BJ (cell line): ENCODE measurements around the gene BROX. TPM values are rescaled to one million over a fixed set of nuclear protein-coding genes. Genes with fewer than 3 reads are reported as not detected.

ENCODE experiments used
- CTCF ChIA-PET: fragments of 350-600 bp; formaldehyde crosslinking; extraction: SDS; loops from one replicate; lab custom pipeline; 2021; ENCODE audit warnings: antibody characterized with exemption, inconsistent platforms; lab: Yijun Ruan, JAX
- POLR2A ChIA-PET: fragments of 300-600 bp; sonication (Branson Sonifier 250); formaldehyde crosslinking; extraction: SDS; loops from one replicate; lab custom pipeline; 2021; ENCODE audit warnings: antibody characterized with exemption; lab: Charles Lee
- DNase-seq: peaks from one replicate; pipeline ENCODE4 v3.0.0-alpha.2; 2011; ENCODE audit warnings: low read depth
- H3K27me3 ChIP-seq: 2 replicates; pipeline ENCODE4 v1.6.0; 2011; ENCODE audit warnings: low read length; ENCODE audit not compliant: control insufficient read depth, insufficient read depth
- H3K36me3 ChIP-seq: 2 replicates; pipeline ENCODE4 v1.5.1; 2011; ENCODE audit warnings: low read length; ENCODE audit not compliant: control insufficient read depth, insufficient read depth
- H3K4me3 ChIP-seq: 2 replicates; pipeline ENCODE4 v1.5.1; 2011; ENCODE audit warnings: low read depth, mild to moderate bottlenecking, control low read depth, low read length
- CTCF ChIP-seq: IDR thresholded peaks from 2 replicates; pipeline ENCODE4 v1.5.1; 2011; ENCODE audit warnings: low read depth, mild to moderate bottlenecking, control low read depth, inconsistent platforms, low read length, moderate library complexity; ENCODE audit not compliant: insufficient read depth
- polyA plus RNA-seq: library from polyadenylated mRNA; depleted of rRNA; stranded (reverse); fragments of >200 nt; gene quantifications from 2 replicates; pipeline ENCODE4 v1.2.3, GENCODE V29; 2011; rRNA removed

BROX gene
- polyA plus RNA-seq, 1 experiment = 2.6 TPM

DNA sequence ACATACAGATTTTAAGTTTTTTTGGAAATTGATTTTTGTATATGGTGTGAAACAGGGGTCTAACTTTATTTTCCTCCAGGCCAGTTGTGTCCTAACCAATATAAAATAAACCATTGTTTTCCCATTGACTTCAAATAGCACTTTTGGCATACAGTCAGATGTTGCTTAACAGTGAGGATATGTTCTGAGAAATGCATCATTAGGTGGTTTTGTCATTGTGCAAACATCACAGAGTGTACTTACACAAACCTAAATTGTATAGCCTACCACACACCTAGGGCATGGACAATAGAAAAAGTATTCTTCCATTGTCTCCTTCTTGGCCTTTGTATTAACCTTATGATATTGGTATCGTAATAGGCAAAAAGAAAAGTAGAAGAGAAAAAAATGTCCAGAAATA, 65.1 kb downstream of the BROX start:
- TF ChIP-seq CTCF = no peak
- DNase-seq = no peak
- Histone ChIP-seq H3K27me3 (no peaks in the 10 kb centered on the region), H3K4me3 (no peak overlapping the region), H3K36me3 (no peaks in the 10 kb centered on the region)
- CTCF ChIA-PET = no interaction called here
- POLR2A ChIA-PET = no interaction called here

- CTCF ChIA-PET = no interaction called here
- Histone ChIP-seq H3K4me3 (no peak overlapping the region), H3K36me3 (no peaks in the 10 kb centered on the region), H3K27me3 (no peaks in the 10 kb centered on the region)
- DNase-seq = no peak
- POLR2A ChIA-PET = no interaction called here
- TF ChIP-seq CTCF = no peak
Measured at GRCh38 chr1:222777977-222778376, 65.6 kb downstream of the BROX start.

GRCh38 chr1:222781251-222781650, 68.9 kb downstream of the BROX start:
- ChIA-PET POLR2A (no interaction called here), CTCF (no interaction called here)
- no peak for DNase-seq
- Histone ChIP-seq H3K27me3 (peaks cover 5% of the 10 kb centered on the region), H3K36me3 (no peaks in the 10 kb centered on the region), H3K4me3 (no peak overlapping the region)
- no peak for TF ChIP-seq CTCF

GRCh38 chr1:222783051-222783450, 70.7 kb downstream of the BROX start:
- POLR2A ChIA-PET = no interaction called here
- Histone ChIP-seq H3K27me3 (peaks cover 9% of the 10 kb centered on the region), H3K4me3 (no peak overlapping the region), H3K36me3 (no peaks in the 10 kb centered on the region)
- CTCF ChIA-PET = no interaction called here
- no peak for DNase-seq
- no peak for TF ChIP-seq CTCF

- Histone ChIP-seq H3K27me3 (peaks cover 9% of the 10 kb centered on the region), H3K4me3 (no peak overlapping the region), H3K36me3 (no peaks in the 10 kb centered on the region)
- TF ChIP-seq CTCF = no peak
- DNase-seq = no peak
- ChIA-PET POLR2A (no interaction called here), CTCF (no interaction called here)
Measured at GRCh38 chr1:222784371-222784770, 72.0 kb downstream of the BROX start.

Other genes with a start within 250 kb of the BROX start
- 0.23 and 0.32 TPM in 2 replicates for gene HHIPL2, start 164.5 kb upstream of the BROX start, polyA plus RNA-seq
- 2.2 and 4.2 TPM in 2 replicates for gene TAF1A, start 122.6 kb upstream of the BROX start, polyA plus RNA-seq
- 46.7 and 79.3 TPM in 2 replicates for gene MIA3, start 94.5 kb upstream of the BROX start, polyA plus RNA-seq
- gene AIDA, start 73 bp upstream of the BROX start, polyA plus RNA-seq = 49.8 and 91.9 TPM in 2 replicates
- not detected in 2 replicates for gene FAM177B, start 24.6 kb downstream of the BROX start, polyA plus RNA-seq
- 5.7 and 6.2 TPM in 2 replicates for gene DISP1, start 102.5 kb downstream of the BROX start, polyA plus RNA-seq